Measurements from ENCODE around the gene ALKBH1.
"Not testable (repeated sequence)": the region's sequence is repeated elsewhere in the genome, so short reads cannot be mapped to it uniquely, and the experiment has no call there.

Gene ALKBH1

DNA sequence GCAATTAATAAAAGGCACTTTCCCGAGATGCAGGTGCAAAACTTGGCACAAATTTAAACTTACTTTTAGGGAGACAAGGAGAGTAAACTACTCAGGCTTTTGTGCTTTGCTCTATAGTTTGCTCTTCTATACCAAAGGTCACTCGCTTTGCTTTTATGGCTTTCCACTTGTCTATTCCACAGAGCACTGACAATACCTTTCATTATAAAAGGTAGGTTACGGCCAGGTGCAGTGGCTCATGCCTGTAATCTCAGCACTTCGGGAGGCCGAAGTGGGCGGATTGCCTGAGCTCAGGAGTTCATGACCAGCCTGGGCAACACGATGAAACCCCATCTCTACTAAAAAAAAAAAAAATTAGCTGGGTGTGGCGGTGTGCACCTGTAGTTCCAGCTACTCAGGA lies 32.9 kb downstream of the ALKBH1 start:
- FAIRE-seq (no peak), DNase-seq (ENCODE audit: low spot score) (no peak)

DNA sequence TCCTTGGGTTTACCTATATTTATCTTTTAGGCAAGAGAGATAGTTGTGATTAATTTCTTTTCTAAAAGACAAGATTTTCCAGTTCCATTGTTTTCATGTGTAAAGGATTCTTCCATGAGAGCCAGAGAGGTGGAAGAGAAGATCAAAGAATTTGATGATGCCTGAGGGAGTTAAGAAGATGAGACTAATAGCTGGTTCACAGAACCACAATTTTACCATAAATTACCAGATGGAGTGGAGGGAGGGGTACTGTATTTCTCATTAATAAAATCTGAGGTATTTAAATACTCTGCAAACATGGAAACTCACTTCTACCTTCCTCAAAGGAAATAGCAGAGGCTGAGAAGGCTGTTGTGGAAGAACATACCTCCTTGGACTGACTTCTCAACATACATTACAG lies 34.6 kb downstream of the ALKBH1 start:
- FAIRE-seq (no peak), DNase-seq (ENCODE audit: low spot score) (no peak)

DNA sequence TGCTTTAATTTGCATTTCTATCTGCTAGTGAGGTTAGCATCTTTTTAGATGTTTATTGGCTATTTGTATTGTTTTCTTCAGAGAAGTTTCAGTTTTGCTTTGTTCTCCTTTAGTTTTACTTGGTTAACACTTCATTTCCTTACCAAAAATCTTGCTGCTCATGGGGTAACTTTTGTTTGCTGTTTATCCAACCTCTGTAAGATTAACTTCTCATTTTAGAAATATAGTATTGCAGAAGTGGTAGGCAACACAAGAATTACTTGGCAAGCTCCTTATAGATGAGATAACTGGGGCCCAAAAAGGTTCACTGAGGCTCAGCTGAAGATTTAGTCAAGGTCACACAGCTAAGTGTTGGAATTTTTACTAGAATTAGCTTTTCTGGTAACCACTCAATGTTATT lies 40.5 kb downstream of the ALKBH1 start:
- FAIRE-seq (no peak), DNase-seq (ENCODE audit: low spot score) (no peak)

DNA sequence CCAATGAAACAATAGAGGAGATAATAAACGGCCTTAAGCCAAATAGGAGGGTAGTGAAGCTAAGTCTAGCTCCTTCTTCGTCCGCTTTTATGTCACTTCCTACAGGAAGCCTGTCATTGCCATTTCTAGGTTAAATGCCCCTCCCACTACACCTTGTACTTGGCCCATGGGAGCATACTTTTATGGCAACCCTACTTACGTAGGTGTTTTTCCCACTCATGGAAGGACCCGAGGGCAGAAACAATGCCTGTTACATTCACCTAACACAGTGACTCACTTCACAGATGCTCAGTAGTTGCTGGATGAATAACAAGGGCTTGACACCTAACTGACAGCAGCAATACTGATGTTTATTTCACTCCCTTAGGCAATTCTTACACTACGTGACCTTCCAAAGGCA lies 44.5 kb downstream of the ALKBH1 start:
- DNase-seq (ENCODE audit: low spot score), result no peak
- FAIRE-seq, result no peak

DNA sequence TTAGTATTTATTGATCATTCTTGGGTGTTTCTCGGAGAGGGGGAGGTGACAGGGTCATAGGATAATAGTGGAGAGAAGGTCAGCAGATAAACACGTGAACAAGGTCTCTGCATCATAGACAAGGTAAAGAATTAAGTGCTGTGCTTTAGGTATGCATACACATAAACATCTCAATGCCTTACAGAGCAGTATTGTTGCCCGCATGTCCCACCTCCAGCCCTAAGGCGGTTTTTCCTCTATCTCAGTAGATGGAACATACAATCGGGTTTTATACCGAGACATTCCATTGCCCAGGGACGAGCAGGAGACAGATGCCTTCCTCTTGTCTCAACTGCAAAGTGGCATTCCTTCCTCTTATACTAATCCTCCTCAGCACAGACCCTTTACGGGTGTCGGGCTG lies 46.3 kb downstream of the ALKBH1 start:
- not testable (repeated sequence) for DNase-seq (ENCODE audit: low spot score); FAIRE-seq

DNA sequence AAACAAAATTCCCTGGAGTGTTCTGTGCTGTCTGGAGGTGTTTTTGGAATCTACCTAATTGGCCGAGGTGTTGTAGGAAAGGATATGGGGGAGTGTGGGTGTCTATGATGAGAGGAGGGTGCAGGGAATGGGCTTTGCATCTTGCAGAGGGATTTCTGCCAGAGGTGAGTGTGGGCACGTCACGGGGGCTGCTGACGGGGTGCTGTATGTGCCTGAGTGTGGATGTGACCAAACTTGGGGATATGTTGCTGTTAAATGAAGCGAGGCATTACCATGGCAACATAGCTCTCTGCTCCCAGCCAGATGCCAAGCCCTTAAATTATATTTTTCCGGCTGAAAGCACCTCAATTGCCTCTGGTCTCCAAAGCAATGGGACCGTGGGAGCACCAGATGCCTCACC lies 47.1 kb downstream of the ALKBH1 start:
- FAIRE-seq, result no peak
- no peak for DNase-seq (ENCODE audit: low spot score)

DNA sequence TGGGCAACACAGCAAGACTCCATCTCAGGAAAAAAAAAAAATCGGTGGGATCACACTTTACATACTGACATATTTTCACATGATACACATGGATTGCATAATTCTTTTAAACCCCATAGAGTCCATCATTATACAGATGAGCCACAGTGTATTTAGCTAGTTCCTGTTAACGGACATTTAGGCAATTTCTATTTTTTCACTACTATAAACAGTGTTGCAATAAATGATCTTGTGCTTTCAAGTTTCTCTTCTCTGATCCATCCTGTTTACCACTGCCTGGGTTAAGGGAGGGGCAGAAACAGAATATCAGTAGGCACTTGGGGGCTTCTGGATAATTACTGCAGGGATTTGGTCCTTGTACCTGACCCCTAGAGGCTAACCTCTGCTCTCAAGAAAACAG lies 48.0 kb downstream of the ALKBH1 start:
- FAIRE-seq (no peak), DNase-seq (ENCODE audit: low spot score) (no peak)

DNA sequence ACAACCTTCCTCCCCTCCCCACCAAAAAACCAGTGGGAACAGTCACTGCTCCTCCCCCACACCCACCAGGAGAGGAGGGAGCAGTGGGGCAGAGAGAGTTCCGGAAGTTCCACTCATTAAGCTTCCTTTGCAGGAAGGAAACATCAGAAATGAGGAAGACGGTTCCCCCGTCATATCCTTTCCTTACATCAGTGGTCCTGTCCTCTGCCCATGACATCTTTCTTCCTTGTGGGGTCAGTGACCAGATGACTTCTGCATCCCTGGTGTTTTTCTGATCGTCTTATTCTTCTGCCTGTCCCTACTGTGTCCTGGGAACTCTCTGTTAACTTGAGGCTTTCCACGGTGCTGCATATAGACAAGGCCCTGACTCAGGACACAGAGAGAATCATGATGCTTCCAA lies 50.5 kb downstream of the ALKBH1 start:
- DNase-seq (ENCODE audit: low spot score) (no peak), FAIRE-seq (no peak)

DNA sequence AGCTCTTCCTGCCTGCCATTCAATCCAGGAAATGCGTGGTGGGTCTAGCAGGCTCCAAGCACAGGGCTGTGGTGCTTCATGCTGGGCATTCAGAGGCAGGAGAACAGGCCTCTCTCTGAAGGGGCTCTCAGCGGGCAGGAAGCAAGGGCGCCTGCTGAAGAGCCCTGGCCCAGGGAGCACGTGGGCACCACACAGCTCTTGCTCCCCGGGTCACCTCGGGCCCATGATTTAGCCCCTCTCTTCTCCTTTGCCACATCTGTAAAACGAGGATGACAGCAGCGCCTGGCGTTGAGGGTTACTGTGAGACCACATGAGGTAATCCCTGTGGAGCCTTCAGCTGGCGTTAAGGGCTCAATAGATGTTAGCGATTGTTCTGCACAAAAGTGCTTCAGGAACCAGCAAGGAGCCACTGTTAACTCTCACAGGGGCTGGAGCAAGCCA lies 53.8 kb downstream of the ALKBH1 start:
- DNase-seq (ENCODE audit: low spot score) (no peak), FAIRE-seq (no peak)

DNA sequence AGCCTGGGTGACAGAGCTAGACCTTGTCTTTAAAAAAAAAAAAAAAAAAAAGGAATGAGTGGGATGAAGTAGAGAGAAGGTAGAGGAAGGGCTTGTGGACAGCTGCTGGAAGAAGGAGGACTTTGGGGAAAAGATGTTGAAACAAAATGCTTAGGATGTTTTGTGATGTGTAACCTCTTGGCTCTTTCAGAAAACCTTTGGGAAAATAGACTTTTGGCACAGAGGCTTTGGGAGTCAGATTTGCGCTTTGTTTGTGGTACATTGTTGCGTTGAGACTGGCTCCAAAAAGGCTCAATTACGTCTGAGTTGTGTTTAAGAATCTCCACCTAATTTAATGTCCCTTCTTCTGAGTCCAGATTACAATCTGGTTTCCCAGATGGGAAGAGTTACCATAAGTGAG lies 58.5 kb downstream of the ALKBH1 start:
- FAIRE-seq (no peak), DNase-seq (ENCODE audit: low spot score) (no peak)

DNA sequence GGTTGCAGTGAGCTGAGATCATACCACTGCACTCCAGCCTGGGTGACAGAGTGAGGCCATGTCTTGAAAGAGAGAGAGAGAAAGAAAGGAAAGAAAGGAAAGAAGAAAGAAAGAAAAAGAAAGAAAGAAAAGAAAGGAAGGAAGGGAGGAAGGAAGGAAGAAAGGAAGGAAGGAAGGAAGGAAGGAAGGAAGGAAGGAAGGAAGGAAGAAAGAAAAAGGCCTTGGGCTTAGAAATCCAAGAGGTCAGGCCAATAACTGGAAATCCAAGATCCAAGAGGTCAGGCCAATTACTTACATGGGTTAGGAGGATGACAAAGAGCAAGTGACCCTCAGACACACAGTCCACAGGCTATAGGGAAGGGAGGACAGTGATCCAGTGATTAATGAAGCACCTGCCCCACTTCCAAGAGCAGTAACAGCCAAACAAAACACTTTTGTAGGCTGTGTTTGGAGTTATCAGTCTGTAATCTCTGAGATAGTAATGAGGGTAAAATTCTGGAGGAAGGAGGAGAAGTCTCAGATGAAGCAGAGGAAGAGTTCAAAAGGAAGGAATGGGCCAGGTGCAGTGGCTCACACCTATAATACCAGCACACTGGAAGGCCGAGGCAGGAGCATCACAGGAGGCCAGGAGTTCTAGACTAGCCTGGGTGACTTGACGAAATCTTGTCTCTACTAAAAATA lies 59.2 kb downstream of the ALKBH1 start:
- no peak for DNase-seq (ENCODE audit: low spot score)
- FAIRE-seq, result no peak

DNA sequence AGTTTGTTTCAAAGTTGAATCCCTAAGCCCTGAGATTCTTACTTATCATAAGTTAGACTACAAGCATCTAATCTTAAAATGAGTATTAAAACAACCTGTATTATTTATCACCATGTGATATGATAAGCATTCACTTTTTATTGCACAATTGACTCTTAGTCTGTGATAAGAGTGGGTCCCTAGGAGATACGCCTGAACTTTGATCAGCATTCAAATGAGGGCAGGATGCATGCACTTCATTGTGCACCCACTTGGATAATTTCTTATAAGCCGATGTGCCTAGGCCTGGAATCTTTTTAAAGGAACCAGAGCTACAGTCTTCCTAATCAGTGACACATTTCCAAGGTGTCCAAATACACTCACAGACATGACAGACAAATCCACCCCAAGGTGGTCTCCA lies 60.0 kb downstream of the ALKBH1 start:
- FAIRE-seq (no peak), DNase-seq (ENCODE audit: low spot score) (no peak)

DNA sequence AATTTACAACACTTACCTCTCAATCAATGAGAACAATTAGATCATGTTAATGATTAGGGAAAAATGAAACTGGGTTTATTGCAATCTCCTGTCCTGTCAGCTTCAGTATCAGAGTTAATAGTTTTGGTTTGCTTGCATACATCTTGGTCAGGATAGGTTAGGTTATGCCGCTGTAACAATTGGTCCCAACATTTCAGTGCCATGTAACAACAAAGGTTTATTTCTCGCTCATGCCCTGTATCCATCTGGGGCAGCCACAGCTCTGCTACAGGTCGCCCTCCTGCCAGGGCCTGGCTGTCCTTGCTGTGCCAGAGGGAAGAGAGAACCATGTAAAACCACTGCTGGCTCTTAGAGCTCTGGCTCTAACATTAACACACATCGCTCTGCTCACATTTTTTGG lies 60.9 kb downstream of the ALKBH1 start:
- DNase-seq (ENCODE audit: low spot score), result no peak
- no peak for FAIRE-seq

DNA sequence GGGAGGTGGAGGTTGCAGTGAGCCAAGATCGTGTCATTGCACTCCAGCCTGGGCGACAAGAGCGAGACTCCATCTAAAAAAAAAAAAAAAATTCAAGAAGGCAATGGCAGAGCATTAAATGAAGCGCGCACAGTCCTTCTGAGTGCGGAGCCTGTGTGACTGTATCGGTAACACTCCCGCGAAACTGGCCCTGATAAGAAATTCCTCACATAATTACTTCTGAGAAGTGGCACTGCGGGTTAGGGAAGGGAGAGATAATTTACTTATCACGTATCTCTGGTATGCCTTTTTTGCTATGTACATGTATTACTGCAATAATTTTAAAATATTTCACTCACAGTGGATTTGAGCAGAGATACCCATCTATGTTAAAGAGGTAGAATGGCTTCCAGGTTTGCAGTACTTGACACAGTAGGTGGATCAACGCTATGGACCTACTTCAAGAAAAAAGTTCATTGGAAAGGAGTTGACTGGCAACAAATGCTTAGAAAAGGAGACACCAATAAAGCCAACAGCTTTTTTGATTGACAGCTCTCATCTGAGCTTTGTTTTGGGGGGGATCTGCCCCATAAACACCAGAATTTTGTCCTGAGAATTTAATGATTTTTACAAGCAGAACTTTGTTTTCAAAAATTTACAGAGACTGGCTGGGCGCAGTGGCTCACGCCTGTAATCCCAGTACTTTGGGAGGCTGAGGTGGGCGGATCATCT lies 62.1 kb downstream of the ALKBH1 start:
- no peak for DNase-seq (ENCODE audit: low spot score)
- no peak for FAIRE-seq

DNA sequence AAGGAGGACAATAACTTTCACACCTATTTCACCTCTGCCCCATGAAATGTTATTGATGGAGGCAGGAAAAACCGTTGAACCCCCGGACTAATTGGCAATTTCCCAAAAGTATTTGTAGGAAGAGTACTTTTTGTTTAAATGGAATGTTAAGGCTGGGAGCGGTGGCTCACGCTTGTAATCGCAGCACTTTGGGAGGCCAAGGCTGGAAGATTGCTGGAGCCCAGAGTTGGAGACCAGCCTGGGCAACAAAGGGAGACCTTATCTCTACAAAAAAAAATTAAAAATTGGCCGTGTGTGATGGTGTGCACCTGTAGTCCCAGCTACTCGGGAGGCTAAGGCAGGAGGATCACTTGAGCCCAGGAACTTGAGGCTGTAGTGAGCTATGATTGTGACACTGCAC lies 65.4 kb downstream of the ALKBH1 start:
- DNase-seq (ENCODE audit: low spot score) (no peak), FAIRE-seq (no peak)

DNA sequence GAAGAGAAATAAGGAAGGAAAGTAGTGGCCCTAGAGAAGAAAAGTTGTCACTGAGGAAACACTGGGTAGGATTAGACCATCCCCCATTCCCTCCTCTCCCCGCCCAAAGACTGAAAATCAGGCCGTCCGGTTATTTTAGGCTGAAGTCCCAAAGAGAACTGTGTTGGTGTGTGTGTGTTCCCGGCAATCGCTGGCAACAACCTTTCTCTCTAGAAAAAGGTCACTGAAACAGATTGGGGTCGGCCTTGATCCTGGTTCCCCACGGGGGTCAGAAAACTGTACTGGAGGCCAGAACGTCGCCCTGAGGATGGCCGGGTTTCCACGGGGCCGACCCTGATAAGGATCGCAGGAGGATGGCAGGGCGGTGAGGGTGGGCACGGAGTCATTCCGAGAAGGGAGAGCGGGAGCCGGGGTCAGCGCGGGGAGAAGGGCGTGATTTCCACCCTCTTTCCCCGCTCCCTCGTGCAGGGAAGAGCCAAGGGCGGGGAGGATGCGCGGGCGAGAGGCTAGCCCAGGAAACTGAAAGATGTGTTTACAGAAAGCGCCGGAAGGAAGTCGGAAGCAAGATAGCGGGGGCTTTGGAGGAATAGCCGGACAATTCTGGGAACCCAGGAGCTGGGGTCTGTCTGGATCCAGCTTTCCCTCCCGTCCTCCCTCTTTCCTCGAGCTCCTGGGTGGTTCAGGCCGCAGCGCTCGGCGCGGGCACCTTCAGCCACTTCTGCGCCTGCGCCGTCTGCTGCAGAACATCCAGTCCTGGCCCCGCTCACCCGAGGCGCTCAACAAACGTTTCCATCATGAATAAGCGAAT lies 66.1 kb downstream of the ALKBH1 start:
- DNase-seq (ENCODE audit: low spot score), result no peak
- no peak for FAIRE-seq

DNA sequence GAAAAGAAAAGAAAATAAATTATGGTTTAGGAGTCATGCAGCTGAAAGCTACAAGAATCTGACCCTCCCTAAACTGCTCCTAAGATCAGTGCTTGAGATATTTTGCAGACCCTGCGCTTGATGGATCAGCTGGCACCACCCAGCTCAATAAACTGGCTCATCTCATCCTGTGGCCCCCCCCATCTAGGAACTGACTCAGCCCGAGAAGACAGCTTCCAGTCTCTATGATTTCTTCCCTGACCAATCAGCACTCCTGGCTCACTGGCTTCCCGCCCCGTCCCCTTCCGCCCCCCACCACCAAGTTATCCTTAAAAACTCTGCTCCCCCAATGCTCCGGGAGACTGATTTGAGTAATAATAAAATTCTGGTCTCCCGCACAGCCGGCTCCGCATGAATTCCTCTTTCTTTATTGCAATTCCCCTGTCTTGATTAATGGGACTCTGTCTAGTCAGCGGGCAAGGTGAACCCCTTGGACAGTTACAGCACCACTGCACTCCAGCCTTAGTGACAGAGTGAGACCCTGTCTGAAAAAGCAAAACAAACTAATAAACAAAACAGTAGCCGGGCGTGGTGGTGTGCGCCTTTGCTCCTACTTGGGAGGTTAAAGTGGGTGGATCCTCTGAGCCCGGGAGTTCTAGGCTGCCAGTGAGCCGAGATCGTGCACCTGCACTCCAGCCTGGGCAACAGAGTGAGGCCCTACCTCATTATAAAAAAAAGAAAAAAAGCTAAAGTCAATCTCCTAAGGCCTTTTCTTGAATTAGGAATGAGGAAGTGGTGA lies 66.9 kb downstream of the ALKBH1 start:
- DNase-seq (ENCODE audit: low spot score) (no peak), FAIRE-seq (no peak)

DNA sequence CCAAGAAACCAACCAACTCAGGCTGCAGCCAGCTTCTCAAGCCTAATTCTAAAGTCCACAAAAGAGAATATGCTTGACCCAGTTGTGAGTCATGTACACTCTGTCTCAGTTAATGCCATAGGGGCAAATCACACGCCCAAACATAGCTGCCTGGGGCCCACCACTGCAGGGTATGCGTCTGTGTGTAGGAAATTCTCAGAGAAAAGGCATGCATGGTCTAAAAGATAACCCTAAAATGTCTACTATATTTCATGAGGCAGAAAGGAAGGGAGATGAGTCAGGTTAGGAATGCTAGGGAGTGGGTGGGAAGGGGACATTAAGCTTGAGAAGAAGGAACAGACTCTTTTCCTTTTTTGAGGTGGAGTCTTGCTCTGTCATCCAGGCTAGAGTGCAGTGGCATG lies 69.1 kb downstream of the ALKBH1 start:
- no peak for FAIRE-seq
- DNase-seq (ENCODE audit: low spot score), result peak; percentile 36

DNA sequence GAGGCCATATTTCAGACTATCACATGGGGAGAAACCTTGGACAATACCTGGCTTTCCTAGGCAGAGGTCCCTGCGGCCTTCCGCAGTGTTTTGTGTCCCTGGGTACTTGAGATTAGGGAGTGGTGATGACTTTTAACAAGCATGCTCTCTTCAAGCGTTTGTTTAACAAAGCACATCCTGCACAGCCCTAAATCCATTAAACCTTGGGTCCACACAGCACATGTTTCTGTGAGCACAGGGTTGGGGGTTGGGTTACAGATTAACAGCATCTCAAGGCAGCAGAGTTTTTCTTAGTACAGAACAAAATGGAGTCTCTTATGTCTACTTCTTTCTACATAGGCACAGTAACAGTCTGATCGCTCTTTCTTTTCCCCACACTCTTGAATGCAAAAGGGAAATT lies 72.0 kb downstream of the ALKBH1 start:
- not testable (repeated sequence) for DNase-seq (ENCODE audit: low spot score); FAIRE-seq

DNA sequence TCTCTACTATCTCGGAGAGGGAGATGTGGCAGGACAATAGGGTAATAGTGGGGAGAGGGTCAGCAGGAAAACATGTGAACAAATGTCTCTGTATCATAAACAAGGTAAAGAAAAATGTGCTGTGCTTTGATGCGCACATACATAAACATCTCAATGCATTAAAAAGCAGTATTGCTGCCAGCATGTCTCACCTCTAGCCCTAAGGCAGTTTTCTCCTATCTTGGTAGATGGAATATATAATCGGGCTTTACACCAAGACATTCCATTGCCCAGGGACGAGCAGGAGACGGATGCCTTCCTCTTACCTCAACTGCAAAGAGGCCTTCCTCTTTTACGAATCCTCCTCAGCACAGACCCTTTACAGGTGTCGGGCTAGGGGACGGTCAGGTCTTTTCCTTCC lies 72.4 kb downstream of the ALKBH1 start:
- FAIRE-seq; DNase-seq (ENCODE audit: low spot score): not testable (repeated sequence)

DNA sequence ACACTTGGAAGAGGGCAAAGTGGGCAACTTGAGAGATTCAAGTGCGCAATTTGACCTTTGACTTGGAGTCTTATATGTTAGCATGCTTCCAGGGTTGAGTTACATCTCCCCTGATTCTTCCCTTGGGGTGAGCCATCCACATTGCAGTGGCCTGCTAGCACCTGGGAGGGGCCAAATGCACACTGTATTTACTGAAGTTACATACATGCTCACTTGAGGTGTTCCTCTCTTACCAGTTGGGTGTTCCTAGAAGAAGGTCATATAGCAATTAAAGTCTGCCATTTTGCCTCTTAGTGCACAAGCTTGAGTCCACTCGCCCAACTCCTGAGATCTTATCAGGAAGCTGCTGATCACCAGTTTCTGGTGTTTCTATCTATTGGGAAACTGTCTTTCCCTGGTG lies 77.7 kb downstream of the ALKBH1 start:
- DNase-seq (ENCODE audit: low spot score) (no peak), FAIRE-seq (no peak)

DNA sequence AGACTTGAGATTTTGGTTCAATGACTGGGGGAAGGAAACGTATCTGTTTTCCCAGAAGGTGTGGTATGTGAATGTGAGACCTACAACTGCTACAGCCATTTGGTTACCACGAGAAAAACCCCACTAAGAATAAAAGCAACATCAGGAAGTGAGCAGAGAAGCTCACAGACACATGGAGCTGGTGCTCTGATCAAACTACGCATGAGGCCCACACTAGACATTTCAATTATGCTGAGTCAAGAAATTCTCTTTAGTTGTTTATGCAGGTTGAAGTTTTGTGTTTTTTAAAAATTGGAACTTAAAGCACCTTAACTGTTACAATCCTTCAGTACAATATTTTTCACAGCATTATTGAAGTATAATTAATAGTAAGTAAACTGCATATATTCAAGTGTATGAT lies 82.5 kb downstream of the ALKBH1 start:
- FAIRE-seq (no peak), DNase-seq (ENCODE audit: low spot score) (no peak)
